GM12892 (cell line): Measurements from ENCODE around the gene SFPQ.

Source experiments
- DNase-seq: peaks from one replicate; pipeline ENCODE4 v3.0.0; 2011; ENCODE audit not compliant: insufficient read length
- FAIRE-seq: peaks from 2 replicates; lab custom pipeline; 2011; peaks lifted over from hg19 to GRCh38; lab: Jason Lieb, UNC
- POLR2A ChIP-seq: IDR thresholded peaks from 2 replicates; pipeline ENCODE4 v1.6.1; 2011; ENCODE audit warnings: low read depth, low read length, control low read depth
- POLR2AphosphoS5 ChIP-seq: IDR thresholded peaks from 2 replicates; pipeline ENCODE4 v1.6.1; 2011; ENCODE audit warnings: low read depth, low read length, control low read depth
- TAF1 ChIP-seq: IDR thresholded peaks from 2 replicates; pipeline ENCODE4 v1.6.1; 2011; ENCODE audit warnings: low read depth, mild to moderate bottlenecking, control low read depth, low read length, borderline replicate concordance

SFPQ gene

DNA sequence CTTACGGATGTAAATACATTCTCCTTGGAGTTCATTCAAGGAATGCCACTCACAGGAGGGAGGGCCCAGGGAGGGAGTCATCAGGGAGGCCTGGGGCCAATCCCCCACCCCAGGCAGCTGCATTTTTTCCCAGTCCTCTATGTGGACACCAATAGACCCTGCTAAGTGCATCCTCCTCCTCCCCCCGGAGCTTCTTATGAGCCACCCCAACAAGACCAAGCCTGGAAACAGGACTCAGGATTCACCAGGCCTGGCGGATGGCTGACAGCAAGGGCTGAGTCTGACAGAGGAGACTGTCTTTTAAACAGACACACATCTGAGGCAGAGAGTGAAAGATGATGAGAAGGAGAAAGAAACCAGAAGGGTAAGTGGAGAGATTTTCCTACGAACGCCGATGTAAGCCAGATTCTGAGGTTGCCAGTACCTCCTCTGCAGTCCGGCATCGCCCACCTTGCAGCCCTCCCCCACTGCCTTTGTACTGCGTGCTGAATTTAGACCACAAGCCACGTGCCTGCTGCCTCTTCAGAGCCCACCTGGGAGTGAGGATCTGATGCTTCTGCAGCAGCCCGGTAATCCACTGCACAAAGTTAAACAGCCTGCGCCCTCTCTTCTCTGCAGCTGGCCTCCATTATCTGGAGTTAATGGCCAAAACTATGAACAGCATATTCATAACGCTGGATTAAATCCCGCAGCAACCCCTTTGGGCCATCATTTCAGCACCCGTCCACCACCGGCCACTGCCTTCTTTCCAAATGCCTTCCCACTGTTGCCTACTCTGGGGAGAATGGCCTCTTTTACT is 17.6 kb upstream of the SFPQ start:
- DNase-seq (no peak), FAIRE-seq (no peak)
- TF ChIP-seq TAF1 (no peak), POLR2AphosphoS5 (no peak), POLR2A (no peak)

DNA sequence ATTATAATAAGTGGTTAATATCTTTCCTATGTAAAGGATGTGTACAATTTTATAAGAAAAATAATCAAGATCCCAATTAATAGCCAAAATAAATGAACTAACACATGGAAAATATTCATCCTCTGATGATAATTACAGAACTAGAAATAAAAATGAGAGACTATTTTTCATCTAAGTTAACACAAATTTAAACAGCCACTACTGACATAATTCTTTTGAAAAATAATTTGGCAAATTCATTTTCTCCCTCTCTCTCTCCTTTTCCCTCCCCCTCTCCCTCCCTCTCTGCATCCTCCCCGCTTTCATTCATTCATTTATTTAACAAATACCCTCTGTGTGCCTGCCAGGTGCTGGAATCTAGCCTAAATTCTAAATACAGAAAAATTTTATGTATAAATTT is 10.3 kb upstream of the SFPQ start:
- DNase-seq (no peak), FAIRE-seq (no peak)
- TF ChIP-seq TAF1 (no peak), POLR2AphosphoS5 (no peak), POLR2A (no peak)

DNA sequence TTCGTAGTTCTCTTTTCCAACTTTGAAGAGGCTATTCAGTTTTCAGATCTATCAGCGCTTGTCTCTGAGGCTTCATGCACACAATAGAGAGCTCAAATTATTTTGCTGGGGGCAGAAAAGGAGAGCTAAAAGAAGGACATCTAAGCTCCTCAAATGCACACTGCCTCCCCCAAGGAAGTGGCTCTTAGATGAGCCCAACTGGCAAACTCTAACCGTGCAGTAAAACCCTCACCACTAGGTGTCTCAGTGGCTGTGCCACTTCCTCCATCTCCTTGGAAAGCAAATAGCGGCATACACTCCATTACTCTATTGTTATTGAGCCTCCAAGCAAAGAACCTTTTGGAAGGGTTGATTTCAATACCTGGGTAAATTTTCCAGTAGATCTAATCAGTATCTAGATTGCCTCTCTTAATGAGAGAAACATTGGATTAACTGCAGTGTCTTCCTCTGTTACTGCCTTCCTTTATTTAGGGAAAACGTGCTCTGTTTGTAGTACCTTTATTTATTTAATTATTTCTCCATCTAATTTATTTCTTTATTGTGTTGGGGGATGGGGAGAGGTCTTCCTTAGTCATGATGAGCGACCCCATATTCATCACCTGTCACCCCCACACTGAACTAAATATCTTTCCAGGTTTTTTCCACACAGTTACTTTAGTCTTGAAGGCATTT is 9.2 kb upstream of the SFPQ start:
- TF ChIP-seq POLR2AphosphoS5 (no peak), POLR2A (no peak), TAF1 (no peak)
- FAIRE-seq, result peak; percentile 87
- peak; percentile 57 for DNase-seq

DNA sequence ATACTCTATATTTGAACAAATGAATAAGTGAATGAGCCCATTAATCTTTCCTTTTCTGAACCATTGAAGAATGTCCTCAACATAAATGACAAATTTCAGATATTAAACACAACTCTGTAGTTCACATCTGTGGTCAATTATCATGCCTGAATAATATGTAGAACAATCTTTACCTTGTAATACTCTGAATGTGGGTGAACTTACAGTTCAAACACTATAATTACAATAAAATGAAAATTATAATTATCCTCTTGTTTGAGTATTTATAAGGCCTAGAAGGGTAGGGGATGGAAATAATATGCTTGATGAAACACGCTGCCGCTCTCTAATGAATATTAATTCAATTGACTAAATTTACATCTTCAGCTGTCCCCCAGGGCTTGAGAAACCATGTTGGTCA is 8.7 kb upstream of the SFPQ start:
- no peak for FAIRE-seq

GRCh38 chr1:35192056-35192852 is 691 bp downstream of the SFPQ start:
- peak; percentile 70 for FAIRE-seq
- peak; percentile 75 for DNase-seq
- TF ChIP-seq POLR2AphosphoS5 (peak; percentile 87), TAF1 (no peak), POLR2A (peak; percentile 87)

More for the DNA sequence above, 8.7 kb upstream of the SFPQ start:
- no peak for TF ChIP-seq POLR2A
- DNase-seq, result no peak

- FAIRE-seq (no peak), DNase-seq (no peak)
- TF ChIP-seq POLR2A, result no peak
- no peak for TF ChIP-seq TAF1
- no peak; the same call in 1 of the 2 replicates for TF ChIP-seq POLR2AphosphoS5
Measured at GRCh38 chr1:35191429-35192055, 1.4 kb downstream of the SFPQ start.

DNA sequence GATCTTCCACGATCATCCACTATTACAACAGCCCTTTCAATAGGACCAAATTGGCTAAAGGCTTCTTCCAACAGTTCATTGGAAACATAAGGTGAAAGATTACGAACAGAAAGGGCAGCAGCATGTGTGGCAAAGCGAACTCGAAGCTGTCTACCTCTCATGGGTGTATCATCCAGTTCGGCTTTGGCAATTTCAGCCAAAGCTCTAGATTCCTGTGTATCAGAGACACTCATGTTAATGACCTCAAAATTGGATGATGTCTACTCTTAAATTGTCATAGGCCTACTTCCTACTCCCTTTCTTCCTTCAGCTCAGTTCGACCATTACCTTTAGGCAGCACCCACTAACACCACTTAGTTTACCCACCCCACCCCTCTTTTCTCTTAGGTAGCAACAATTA is 2.2 kb downstream of the SFPQ start:
- FAIRE-seq (no peak), DNase-seq (no peak)
- peak; percentile 54; the same call in 1 of the 2 replicates for TF ChIP-seq POLR2A
- TF ChIP-seq TAF1, result no peak
- peak; percentile 65; the same call in 1 of the 2 replicates for TF ChIP-seq POLR2AphosphoS5

GRCh38 chr1:35188578-35189392 is 4.2 kb downstream of the SFPQ start:
- FAIRE-seq (no peak), DNase-seq (no peak)
- no peak; the same call in none of the 2 replicates for TF ChIP-seq POLR2A
- peak; percentile 54; the same call in 1 of the 2 replicates for TF ChIP-seq POLR2AphosphoS5
- no peak for TF ChIP-seq TAF1

GRCh38 chr1:35187816-35188342 is 5.1 kb downstream of the SFPQ start:
- no peak for DNase-seq
- FAIRE-seq, result no peak
- TF ChIP-seq POLR2A (peak; percentile 23; the same call in 1 of the 2 replicates), POLR2AphosphoS5 (no peak)

- TF ChIP-seq POLR2AphosphoS5 (0 out of 2 replicates have a peak, but pooled peaks have one; percentile 14), POLR2A (peak; percentile 42), TAF1 (no peak)
- FAIRE-seq (no peak), DNase-seq (no peak)
Measured at GRCh38 chr1:35186239-35186638, 6.7 kb downstream of the SFPQ start.
